GM21447 (cell line): ENCODE results near the gene CSRP1.
A peak's percentile ranks its signal among the peaks of the same experiment; 100 is the strongest.
"Not testable (repeated sequence)": the region's sequence is repeated elsewhere in the genome, so short reads cannot be mapped to it uniquely, and the experiment has no call there.

ENCODE experiments used
- ATAC-seq: cut with Tn5 transposase; IDR thresholded peaks from one replicate; pipeline ENCODE4 v1.9.1; 2021; ENCODE audit not compliant: unreplicated experiment

Gene CSRP1

GRCh38 chr1:201497935-201498509 lies 8.9 kb downstream of the CSRP1 start:
- ATAC-seq: no peak

- no peak for ATAC-seq
Measured at GRCh38 chr1:201496296-201496690, 10.6 kb downstream of the CSRP1 start.

GRCh38 chr1:201495551-201496295 lies 11.2 kb downstream of the CSRP1 start:
- ATAC-seq: no peak

GRCh38 chr1:201493757-201494617 lies 12.9 kb downstream of the CSRP1 start:
- ATAC-seq: no peak

GRCh38 chr1:201493026-201493656 lies 13.8 kb downstream of the CSRP1 start:
- not testable (repeated sequence) for ATAC-seq

GRCh38 chr1:201491896-201492511 lies 14.9 kb downstream of the CSRP1 start:
- ATAC-seq: no peak

GRCh38 chr1:201490708-201491131 lies 16.2 kb downstream of the CSRP1 start:
- no peak for ATAC-seq

GRCh38 chr1:201489643-201490261 lies 17.2 kb downstream of the CSRP1 start:
- ATAC-seq: no peak

GRCh38 chr1:201488830-201489589 lies 17.9 kb downstream of the CSRP1 start:
- ATAC-seq: no peak

GRCh38 chr1:201487742-201488141 lies 19.2 kb downstream of the CSRP1 start:
- ATAC-seq: no peak

- ATAC-seq: no peak
Measured at GRCh38 chr1:201486187-201486586, 20.7 kb downstream of the CSRP1 start.

- no peak for ATAC-seq
Measured at GRCh38 chr1:201485184-201485774, 21.6 kb downstream of the CSRP1 start.

GRCh38 chr1:201483373-201483949 lies 23.5 kb downstream of the CSRP1 start:
- no peak for ATAC-seq

GRCh38 chr1:201482755-201483154 lies 24.2 kb downstream of the CSRP1 start:
- no peak for ATAC-seq

- ATAC-seq: peak; percentile 70
Measured at GRCh38 chr1:201481761-201482493, 25.0 kb downstream of the CSRP1 start.

GRCh38 chr1:201481004-201481380 lies 25.9 kb downstream of the CSRP1 start:
- no peak for ATAC-seq

GRCh38 chr1:201480231-201481003 lies 26.5 kb downstream of the CSRP1 start:
- peak; percentile 65 for ATAC-seq
